Stimulated activated CD8-positive, alpha-beta memory T cell treated with anti-CD3 and anti-CD28 coated beads, Interleukin-7, amount 100 ng/mL, for 48 hours (primary cell): ENCODE measurements around the gene COPZ1.

Experiments used
- DNase-seq, 2 donors: peaks; one replicate each; pipeline ENCODE4 v3.0.0-alpha.2; 2020; ENCODE audit warnings: low read depth in 1 of 2; ENCODE audit errors: extremely low read depth in 1 of 2

The COPZ1 gene

GRCh38 chr12:54374562-54375258 is 49.8 kb downstream of the COPZ1 start:
- no peak for DNase-seq

GRCh38 chr12:54375259-54375579 is 50.3 kb downstream of the COPZ1 start:
- no peak for DNase-seq

DNA sequence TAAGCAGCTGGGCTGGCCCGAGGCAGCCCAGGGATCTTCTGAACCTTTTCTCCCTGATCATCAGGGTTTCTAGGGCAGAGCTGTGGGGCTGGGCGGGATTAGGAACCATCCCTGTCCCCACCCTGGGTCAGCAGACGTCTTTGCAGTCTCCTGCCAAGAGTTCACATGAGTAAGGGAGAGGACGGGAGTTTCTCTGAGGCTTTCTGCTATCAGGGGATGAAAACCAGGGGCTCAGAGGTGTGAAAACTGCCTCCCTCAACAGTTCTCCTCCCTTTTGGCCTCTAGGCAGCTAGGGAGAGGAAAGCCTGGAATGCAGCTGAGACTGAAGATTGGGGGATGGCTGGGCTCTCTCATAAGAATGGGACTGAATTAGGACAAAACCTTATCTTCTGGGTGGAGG is 51.7 kb downstream of the COPZ1 start:
- DNase-seq, result no peak

DNA sequence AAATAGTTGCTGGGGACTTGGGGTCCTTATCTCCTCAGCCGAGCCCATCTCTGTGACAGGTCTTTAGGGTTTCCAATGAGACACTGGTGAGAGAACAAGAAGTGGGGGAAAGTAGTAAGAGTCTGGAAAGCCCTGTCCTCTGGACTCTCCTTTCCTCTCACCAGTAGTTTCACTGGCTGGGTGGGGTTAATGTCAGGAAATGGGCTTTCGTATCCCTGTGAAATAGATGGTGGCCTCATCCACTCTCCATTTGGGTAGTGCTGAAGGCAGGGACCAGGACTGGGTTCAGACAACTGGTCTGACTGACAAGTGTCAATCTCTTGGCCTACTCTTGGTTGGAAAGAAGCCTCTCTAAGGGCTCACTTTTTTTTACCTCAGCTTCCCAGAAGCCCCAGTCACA is 52.1 kb downstream of the COPZ1 start:
- no peak for DNase-seq

GRCh38 chr12:54377797-54378515 is 53.0 kb downstream of the COPZ1 start:
- no peak for DNase-seq

GRCh38 chr12:54378796-54379397 is 54.0 kb downstream of the COPZ1 start:
- DNase-seq, result no peak

GRCh38 chr12:54379398-54380201 is 54.7 kb downstream of the COPZ1 start:
- DNase-seq, result peak; percentile 77 to 79

GRCh38 chr12:54381136-54381535 is 56.2 kb downstream of the COPZ1 start:
- no peak for DNase-seq

DNA sequence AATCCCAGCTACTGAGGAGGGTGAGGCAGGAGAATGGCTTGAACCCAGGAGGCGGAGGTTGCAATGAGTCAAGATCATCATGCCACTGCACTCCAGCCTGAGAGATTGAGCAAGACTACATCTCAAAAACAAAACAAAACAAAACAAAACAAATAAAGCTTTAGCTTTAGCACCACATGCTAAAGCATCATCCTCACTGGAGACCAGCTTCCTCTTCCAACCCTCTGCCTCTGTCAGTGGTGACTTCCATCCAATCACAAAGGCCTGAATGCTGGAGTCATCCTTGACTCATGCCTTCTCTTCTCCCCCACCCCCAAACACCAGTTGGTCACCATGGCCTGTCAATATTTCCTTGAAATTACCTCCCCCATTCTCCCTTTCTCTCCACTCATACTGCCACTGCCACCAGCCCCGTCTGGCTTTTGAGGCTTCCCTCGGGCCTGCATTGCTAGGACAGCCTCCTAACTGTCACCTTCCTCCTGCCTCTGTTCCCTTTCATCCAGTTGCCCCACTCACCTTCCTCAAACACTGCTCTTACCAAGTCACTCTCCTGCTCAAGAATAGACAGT is 58.2 kb downstream of the COPZ1 start:
- DNase-seq, result peak in 1 of 2 donors; percentile 47

- no peak for DNase-seq
Measured at GRCh38 chr12:54384591-54385041, 59.7 kb downstream of the COPZ1 start, which contains the start of gene ZNF385A. Gene ZNF385A (minus strand): TSS chr12:54384733. CDS start chr12:54384514, 219 bp downstream.

GRCh38 chr12:54385251-54385914 is 60.5 kb downstream of the COPZ1 start:
- DNase-seq, result no peak

GRCh38 chr12:54386403-54387113 is 61.6 kb downstream of the COPZ1 start:
- no peak for DNase-seq

- no peak for DNase-seq
Measured at GRCh38 chr12:54387114-54387467, 62.2 kb downstream of the COPZ1 start.

GRCh38 chr12:54388237-54389133 is 63.6 kb downstream of the COPZ1 start:
- no peak for DNase-seq

DNA sequence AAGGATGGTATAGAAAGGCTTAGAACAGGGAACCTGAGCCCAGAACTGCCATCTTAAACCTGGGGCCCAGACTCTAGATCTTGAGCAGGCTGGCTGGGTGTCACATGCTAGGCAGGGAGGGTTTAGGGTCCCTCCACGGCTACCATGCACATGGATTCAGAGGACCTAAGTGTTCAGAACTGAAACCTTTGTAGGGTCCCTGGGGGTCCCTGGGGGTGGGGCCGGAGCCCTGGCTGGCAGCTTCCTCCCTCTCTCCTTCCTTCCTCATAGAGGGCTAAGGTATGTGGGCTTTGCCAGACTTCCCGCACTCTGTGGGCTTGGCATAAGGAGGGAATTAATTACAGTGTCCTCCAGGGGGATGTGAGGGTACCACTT is 64.2 kb downstream of the COPZ1 start:
- no peak for DNase-seq

DNA sequence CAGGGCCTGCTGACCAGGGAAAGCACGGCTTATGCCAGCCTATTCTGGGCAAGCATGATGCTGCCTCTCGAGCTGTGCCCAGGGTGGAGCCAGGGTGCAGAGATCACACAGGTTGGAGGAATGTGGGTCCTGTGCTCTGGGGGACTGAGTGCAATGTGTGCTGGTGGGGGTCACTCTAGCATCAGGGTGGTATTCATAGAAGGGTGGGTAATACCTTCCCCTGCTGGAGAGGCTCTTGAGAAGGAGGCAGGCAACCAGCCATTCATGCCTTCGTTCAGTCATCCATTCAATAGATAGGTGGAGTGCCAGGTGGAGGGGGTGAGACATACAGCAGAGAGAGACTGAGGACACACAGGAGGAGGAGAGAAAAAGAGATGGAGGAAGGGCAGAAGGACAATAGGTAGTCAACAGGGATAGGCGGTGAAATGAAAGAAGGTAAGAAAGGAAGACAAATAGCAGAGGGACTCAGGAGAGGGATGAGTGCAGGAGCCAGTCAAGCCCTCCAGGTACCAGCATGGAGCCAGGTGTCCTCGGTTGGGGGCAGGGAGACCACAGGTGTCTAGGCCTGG is 64.8 kb downstream of the COPZ1 start:
- no peak for DNase-seq

DNA sequence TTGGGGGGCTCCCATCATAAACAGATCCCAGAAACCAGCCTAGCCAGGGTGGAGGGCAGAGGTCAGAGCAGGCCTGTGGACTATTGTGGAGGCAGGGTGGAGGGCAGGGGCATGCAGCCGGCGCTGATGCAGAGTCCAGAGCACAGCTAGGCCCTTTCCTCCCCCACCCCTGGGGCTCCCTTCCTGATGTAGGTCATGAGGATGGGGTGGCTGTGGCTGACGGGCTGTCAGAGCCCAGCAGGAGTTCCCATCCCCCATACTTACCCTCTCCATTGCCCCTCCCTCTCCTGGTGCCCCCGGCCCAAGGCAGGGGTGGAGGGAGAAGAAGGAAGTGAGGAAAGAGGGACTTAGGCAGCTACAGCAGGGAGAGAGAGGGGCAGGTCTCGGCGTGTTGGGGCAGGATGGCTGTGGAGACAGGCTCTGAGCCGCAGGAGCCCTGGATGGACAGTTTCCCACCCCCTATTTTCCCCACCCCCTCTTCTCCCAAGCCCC is 65.3 kb downstream of the COPZ1 start:
- DNase-seq, result no peak
